ENCODE data around the gene CMTM4.

DNA sequence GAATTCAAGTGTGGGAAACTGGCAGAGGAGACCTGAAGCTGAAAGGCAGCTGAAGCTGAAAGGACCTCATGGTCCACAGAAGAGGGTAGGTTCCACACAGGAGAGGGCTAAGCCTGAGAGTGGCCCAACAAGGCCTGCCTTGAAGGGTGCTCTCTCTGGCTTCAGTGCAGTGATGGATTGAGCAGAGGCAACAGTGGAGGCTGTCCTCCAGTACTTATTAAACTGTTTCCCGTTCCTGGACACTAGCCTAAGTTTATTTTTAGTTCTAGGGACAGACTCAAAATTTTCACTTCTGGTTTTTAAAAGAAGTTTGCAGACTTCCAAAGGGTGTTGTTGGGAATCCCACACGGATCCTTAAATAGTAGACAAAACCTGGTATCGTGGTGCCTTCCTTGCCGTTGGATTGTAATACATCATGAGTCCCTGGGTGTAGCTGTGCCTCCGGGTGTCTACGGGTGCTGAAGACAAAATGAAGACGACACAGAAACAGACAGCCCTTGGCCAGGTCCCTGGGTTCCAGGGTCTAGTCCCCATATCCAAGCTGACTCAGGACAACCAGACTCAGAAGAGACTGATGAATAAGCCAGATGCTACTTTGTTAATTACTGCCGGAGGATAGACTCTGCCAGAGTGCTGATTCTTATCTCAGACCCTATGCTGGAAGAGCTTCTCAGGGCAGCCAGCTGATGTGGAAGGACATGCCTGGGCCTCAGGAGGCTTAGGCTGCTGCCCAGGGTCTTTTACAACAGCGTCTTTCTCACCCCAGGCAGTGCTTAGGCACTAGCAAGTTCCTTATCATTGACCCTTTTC lies 7.1 kb upstream of the CMTM4 start:
- TF ChIP-seq, protein P1, sequence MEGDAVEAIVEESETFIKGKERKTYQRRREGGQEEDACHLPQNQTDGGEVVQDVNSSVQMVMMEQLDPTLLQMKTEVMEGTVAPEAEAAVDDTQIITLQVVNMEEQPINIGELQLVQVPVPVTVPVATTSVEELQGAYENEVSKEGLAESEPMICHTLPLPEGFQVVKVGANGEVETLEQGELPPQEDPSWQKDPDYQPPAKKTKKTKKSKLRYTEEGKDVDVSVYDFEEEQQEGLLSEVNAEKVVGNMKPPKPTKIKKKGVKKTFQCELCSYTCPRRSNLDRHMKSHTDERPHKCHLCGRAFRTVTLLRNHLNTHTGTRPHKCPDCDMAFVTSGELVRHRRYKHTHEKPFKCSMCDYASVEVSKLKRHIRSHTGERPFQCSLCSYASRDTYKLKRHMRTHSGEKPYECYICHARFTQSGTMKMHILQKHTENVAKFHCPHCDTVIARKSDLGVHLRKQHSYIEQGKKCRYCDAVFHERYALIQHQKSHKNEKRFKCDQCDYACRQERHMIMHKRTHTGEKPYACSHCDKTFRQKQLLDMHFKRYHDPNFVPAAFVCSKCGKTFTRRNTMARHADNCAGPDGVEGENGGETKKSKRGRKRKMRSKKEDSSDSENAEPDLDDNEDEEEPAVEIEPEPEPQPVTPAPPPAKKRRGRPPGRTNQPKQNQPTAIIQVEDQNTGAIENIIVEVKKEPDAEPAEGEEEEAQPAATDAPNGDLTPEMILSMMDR (IDR thresholded peaks at IDR 0.05), result no peak
- no peak for TF ChIP-seq POLR2A (IDR thresholded peaks at IDR 0.05)

All from esophagus squamous epithelium (tissue), 4 donors.